Left ventricle myocardium inferior (tissue), 1 donor: ENCODE results near the gene PLSCR3. TPM values are rescaled to one million over a fixed set of nuclear protein-coding genes. Genes with fewer than 3 reads are reported as not detected.
"Not testable (repeated sequence)": the region's sequence is repeated elsewhere in the genome, so short reads cannot be mapped to it uniquely, and the experiment has no call there.

Experiments
- DNase-seq: peaks from one replicate; pipeline ENCODE4 v3.0.0-alpha.2; 2020
- H3K27ac ChIP-seq: fragments of 200-600 bp; replicated peaks from 2 replicates; pipeline ENCODE4 v1.8.0; 2021
- H3K27me3 ChIP-seq: fragments of 200-600 bp; 2 replicates; pipeline ENCODE4 v1.8.0; 2021; ENCODE audit warnings: low read depth
- H3K36me3 ChIP-seq: fragments of 200-600 bp; 2 replicates; pipeline ENCODE4 v1.8.0; 2021
- H3K4me1 ChIP-seq: fragments of 200-600 bp; 2 replicates; pipeline ENCODE4 v1.8.0; 2021
- H3K4me3 ChIP-seq: fragments of 200-600 bp; 2 replicates; pipeline ENCODE4 v1.8.0; 2021; ENCODE audit warnings: mild to moderate bottlenecking, moderate library complexity
- H3K9me3 ChIP-seq: fragments of 200-600 bp; replicated peaks from 2 replicates; pipeline ENCODE4 v1.8.0; 2021
- intact Hi-C: fragments of 100-400 bp; cut with micrococcal nuclease; formaldehyde crosslinking; loops from one replicate; pipeline ENCODE4 v1.11.0; 2022
- total RNA-seq: library from RNA; stranded (reverse); fragmentation: NEBNext Ultra II Directional; extraction: Animal tissue kit (Norgen Biotek cat#: 25700); gene quantifications from one replicate; pipeline ENCODE4 v1.2.1, GENCODE V29; 2021
- TF ChIP-seq, protein P1 (sequence below): fragments of 200-600 bp; IDR thresholded peaks from 2 replicates; pipeline ENCODE4 v1.8.0; 2021; ENCODE audit warnings: antibody characterized with exemption, mild to moderate bottlenecking, borderline replicate concordance
- donor health status: DM: no; HTN: yes; CAD: no; lungs with severe emphysema.

The PLSCR3 gene
- total RNA-seq, 1 donor from 2014 or later, result 20.1 TPM

DNA sequence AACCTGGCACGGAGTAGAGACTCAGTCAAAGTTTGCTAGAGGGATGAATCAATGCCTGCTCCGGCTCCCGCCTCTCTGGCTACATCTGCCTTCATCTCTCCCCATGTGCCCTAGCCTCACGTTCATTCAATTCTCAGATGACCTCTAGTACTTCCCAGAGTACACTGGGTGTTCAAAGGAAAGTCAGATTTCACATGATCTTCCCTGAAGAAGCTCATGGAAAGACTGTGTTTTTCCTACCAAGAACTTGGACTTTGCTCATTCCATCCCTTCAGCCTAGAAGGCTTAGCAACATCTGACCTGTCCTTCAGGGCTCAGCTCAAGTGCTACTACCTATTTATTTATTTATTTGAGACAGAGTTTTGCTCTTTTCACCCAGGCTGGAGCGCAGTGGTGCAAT, 24.5 kb downstream of the PLSCR3 start:
- intact Hi-C loops, result no loop called here
- Histone ChIP-seq H3K36me3 (no peaks in the 10 kb centered on the region), H3K27ac (no peak overlapping the region), H3K4me1 (no peaks in the 10 kb centered on the region), H3K4me3 (no peak overlapping the region), H3K9me3 (no peaks in the 10 kb centered on the region), H3K27me3 (peaks cover 21% of the 10 kb centered on the region)
- TF ChIP-seq, protein P1, sequence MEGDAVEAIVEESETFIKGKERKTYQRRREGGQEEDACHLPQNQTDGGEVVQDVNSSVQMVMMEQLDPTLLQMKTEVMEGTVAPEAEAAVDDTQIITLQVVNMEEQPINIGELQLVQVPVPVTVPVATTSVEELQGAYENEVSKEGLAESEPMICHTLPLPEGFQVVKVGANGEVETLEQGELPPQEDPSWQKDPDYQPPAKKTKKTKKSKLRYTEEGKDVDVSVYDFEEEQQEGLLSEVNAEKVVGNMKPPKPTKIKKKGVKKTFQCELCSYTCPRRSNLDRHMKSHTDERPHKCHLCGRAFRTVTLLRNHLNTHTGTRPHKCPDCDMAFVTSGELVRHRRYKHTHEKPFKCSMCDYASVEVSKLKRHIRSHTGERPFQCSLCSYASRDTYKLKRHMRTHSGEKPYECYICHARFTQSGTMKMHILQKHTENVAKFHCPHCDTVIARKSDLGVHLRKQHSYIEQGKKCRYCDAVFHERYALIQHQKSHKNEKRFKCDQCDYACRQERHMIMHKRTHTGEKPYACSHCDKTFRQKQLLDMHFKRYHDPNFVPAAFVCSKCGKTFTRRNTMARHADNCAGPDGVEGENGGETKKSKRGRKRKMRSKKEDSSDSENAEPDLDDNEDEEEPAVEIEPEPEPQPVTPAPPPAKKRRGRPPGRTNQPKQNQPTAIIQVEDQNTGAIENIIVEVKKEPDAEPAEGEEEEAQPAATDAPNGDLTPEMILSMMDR, result no peak
- DNase-seq, result no peak

DNA sequence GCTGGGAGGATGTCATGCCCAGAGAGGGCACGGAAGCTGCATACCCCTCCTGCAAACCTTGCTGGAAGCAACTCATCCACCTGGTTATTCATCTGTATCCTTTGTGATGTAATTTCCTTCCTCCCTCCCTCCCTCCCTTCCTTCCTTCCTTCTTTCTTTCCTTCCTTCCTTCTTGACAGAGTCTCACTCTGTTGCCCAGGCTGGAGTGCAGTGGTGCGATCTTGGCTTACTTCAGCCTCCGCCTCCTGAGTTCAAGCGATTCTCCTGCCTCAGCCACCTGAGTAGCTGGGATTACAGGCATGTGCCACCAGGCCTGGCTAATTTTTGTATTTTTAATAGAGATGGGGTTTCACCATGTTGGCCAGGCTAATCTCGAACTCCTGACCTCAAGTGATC, 25.7 kb downstream of the PLSCR3 start:
- H3K4me3 ChIP-seq, H3K4me1 ChIP-seq, DNase-seq, H3K27ac ChIP-seq, H3K36me3 ChIP-seq, H3K9me3 ChIP-seq, intact Hi-C loops: not testable (repeated sequence)
- peaks cover 21% of the 10 kb centered on the region for H3K27me3 ChIP-seq

DNA sequence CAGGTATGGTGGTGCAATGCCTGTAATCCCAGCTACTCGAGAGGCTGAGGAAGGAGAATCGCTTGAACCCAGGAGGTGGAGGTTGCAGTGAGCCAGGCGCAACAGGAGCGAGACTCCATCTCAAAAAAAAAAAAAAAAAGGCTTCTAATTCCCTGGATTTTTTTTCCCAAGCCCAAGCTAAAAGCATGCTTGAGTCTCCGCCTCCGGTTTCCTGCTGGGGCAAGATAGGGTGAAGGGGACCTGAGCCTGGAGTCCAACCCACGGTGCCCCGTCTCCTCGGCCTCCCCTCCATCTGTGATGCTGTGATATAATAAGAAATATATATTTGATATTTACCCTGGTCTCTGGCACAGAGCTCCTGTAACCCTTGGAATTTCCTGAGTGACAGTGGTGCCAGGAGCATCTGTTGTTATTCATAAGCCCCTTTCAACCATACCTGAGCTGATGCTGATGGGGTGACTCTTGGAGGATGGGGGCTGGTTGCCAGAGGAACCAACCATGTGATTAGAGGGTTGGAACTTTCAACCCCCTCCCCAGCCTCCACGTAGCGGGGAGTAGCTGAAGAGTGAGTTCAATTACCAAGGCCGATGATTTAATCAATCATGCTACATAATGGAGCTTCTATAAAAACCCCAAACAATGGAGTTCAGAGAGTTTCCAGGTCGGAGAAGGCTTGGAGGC, 26.3 kb downstream of the PLSCR3 start:
- no peaks in the 10 kb centered on the region for H3K4me1 ChIP-seq
- H3K4me3 ChIP-seq, result no peak overlapping the region
- intact Hi-C loops, result no loop called here
- TF ChIP-seq, protein P1, result no peak
- no peaks in the 10 kb centered on the region for H3K36me3 ChIP-seq
- no peak overlapping the region for H3K27ac ChIP-seq
- no peak for DNase-seq
- peaks cover 21% of the 10 kb centered on the region for H3K27me3 ChIP-seq
- H3K9me3 ChIP-seq, result no peaks in the 10 kb centered on the region

DNA sequence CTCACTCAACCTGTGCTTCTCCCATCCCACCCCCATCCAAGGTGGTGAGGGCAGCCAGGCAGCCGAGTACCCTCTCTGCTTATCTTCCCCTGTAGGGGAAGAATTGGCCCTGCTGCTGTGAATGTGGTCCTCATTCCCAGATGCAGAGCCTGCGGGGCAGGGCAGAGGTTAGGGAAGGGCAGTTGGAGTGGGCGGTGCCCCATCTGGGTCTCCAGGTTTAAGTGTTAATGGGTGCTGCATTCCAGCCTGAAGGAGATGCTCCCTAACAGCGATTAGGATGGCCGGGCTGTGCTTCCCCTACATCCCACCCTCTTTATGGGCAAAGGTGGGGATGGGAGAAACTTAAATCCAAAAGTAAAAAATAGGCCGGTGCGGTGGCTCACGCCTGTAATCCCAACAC, 27.2 kb downstream of the PLSCR3 start:
- H3K27me3 ChIP-seq, result peaks cover 21% of the 10 kb centered on the region
- no peak for DNase-seq
- H3K36me3 ChIP-seq, result no peaks in the 10 kb centered on the region
- intact Hi-C loops, result no loop called here
- H3K4me1 ChIP-seq, result no peaks in the 10 kb centered on the region
- H3K4me3 ChIP-seq, result no peak overlapping the region
- TF ChIP-seq, protein P1, result no peak
- H3K27ac ChIP-seq, result no peak overlapping the region
- no peaks in the 10 kb centered on the region for H3K9me3 ChIP-seq

DNA sequence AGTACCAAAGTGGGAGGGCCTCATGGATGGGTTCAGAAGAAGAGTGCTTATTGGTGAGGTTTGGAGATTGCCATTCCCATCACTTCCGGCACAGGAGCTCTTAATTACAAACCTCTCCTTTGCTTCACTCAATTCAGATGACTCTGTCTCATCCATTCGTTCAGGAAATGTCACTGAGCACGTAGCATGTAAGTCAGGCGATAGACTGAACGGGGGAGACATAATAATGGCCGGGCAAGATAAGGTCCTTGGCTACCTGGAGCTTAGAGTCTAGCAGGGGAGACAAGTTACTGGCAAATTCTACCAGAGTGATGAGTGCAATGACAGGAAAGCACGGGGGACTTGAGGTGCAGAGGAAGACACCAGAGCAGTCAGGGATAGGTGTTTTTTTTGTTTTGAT, 28.4 kb downstream of the PLSCR3 start:
- H3K9me3 ChIP-seq, H3K4me3 ChIP-seq, intact Hi-C loops: not testable (repeated sequence)

DNA sequence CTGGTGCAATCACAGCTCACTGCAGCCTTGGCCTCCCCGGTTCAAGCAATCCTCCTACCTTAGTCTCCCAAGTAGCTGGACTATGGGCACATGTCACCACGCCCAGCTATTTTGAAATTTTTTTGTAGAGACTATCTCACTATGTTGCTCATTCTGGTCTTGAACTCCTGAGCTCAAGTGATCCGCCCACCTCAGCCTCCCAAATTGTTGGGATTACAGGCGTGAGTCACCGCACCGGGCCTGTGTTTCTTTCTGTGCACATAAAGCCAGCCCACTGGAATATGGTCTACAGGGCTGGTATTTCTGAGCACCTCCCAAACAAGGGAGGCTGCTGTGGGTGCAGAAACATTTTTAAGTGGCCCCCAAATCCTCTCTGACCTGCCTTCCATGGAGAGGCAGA, 31.0 kb downstream of the PLSCR3 start:
- DNase-seq, result no peak
- H3K36me3 ChIP-seq, result no peaks in the 10 kb centered on the region
- H3K4me1 ChIP-seq, result no peaks in the 10 kb centered on the region
- H3K9me3 ChIP-seq, result no peaks in the 10 kb centered on the region
- intact Hi-C loops, result no loop called here
- H3K27me3 ChIP-seq, result peaks cover 6% of the 10 kb centered on the region
- TF ChIP-seq, protein P1, result no peak
- no peak overlapping the region for H3K27ac ChIP-seq
- H3K4me3 ChIP-seq, result no peak overlapping the region

More for the DNA sequence above, 28.4 kb downstream of the PLSCR3 start:
- H3K4me1 ChIP-seq, H3K36me3 ChIP-seq, H3K27ac ChIP-seq, DNase-seq: not testable (repeated sequence)
- H3K27me3 ChIP-seq, result peaks cover 21% of the 10 kb centered on the region
